ENCODE measurements around the gene P2RY2. TPM values are rescaled to one million over a fixed set of nuclear protein-coding genes. Genes with fewer than 3 reads are reported as not detected.
A peak's percentile ranks its signal among the peaks of the same experiment; 100 is the strongest.

P2RY2 gene
- total and polyA plus RNA-seq, 7 donors, result 18.7 to 90.9 (median 44.2) TPM

DNA sequence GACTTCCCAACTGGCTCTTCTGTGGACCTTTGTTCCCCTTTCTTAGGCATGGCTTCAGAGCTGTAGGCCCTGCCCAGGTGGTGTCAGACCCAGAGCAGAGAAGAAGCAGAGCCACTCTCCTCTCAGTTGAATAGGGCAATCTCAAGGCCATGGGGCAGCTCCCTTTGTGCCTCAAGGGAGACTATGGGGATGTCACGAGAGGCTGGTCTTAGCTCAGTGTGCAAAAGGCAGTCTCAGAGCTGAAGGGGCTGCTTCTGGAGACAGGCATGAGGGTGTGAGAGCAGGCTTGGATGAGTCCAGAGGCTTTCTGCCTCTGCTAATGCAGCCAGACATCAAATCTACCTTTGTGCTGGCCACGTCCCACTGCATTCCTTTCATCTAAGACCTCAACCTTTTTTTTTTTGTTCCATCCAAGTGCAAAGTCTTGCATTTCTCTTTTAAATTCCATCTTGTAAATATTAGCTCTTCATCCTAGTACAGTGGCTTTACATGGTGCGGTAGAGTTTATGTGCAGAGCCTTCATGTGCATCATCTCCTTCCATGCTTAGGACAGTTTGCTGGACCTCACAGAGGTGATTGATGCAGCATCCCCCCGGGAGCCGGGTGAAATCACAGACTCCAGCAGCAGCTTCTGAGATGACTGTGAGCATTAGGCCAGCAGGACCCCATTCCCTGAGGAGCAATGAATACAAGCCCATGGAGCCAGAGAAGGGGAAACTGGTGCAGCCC is 41.8 kb upstream of the P2RY2 start:
- no peak overlapping the region for H3K27ac ChIP-seq
- H3K4me3 ChIP-seq, result no peak overlapping the region
- ATAC-seq (no peak), DNase-seq (peak in 1 of 2 donors; percentile 28)
- no peaks in the 10 kb centered on the region for H3K36me3 ChIP-seq (ENCODE audit: insufficient read depth in 1 of 2, low read depth in 1 of 2)
- no peaks in the 10 kb centered on the region for H3K27me3 ChIP-seq (ENCODE audit: insufficient read depth in 3 of 3, low read length in 2 of 3)
- TF ChIP-seq, protein P1, sequence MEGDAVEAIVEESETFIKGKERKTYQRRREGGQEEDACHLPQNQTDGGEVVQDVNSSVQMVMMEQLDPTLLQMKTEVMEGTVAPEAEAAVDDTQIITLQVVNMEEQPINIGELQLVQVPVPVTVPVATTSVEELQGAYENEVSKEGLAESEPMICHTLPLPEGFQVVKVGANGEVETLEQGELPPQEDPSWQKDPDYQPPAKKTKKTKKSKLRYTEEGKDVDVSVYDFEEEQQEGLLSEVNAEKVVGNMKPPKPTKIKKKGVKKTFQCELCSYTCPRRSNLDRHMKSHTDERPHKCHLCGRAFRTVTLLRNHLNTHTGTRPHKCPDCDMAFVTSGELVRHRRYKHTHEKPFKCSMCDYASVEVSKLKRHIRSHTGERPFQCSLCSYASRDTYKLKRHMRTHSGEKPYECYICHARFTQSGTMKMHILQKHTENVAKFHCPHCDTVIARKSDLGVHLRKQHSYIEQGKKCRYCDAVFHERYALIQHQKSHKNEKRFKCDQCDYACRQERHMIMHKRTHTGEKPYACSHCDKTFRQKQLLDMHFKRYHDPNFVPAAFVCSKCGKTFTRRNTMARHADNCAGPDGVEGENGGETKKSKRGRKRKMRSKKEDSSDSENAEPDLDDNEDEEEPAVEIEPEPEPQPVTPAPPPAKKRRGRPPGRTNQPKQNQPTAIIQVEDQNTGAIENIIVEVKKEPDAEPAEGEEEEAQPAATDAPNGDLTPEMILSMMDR (IDR thresholded peaks at IDR 0.05), result no peak
- H3K9me3 ChIP-seq, result no peaks in the 10 kb centered on the region
- H3K4me1 ChIP-seq, result peaks cover 14% of the 10 kb centered on the region
- WGBS, 3 donors, result 86 to 89% (median 89%) methylated on average over 5 of the region's 5 CpGs
- intact Hi-C loops (cut with DNase I), result loop anchor here (2.0 to 5.0 kb wide), 4 partner anchors 34 to 454 kb away; partner anchors contain the start of gene FCHSD2 (in 1 of the 2)

DNA sequence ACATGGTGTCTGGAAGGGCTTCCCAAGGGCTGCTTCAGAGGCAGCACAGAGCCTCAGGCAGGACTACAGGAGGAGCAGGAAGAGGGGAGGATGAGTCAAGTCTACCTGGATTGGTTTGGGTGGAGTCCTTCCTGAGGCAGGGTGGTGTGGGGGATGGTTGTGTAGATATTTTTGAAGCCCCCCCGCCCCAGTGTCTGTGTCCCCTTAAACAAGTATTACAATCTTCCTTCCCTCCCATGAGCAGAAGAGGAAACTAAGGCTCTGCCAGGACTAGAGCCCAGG is 41.3 kb upstream of the P2RY2 start:
- DNase-seq (no peak), ATAC-seq (no peak)
- H3K4me3 ChIP-seq, result no peak overlapping the region
- no peaks in the 10 kb centered on the region for H3K27me3 ChIP-seq (ENCODE audit: insufficient read depth in 3 of 3, low read length in 2 of 3)
- peaks cover 14% of the 10 kb centered on the region for H3K4me1 ChIP-seq
- H3K36me3 ChIP-seq (ENCODE audit: insufficient read depth in 1 of 2, low read depth in 1 of 2), result no peaks in the 10 kb centered on the region
- no peaks in the 10 kb centered on the region for H3K9me3 ChIP-seq
- 89 to 100% (median 91%) methylated on average over 1 of the region's 1 CpG for WGBS, 3 donors
- peak overlapping the region; percentile 50 for H3K27ac ChIP-seq
- intact Hi-C loops (cut with DNase I), result loop anchor here (2.0 to 5.0 kb wide), 4 partner anchors 35 to 455 kb away; partner anchors contain the start of gene FCHSD2 (in 1 of the 2)
- TF ChIP-seq, protein P1 (IDR thresholded peaks at IDR 0.05), result no peak

GRCh38 chr11:73177380-73177777 is 40.7 kb upstream of the P2RY2 start:
- WGBS, 3 donors, result 20 to 36% (median 24%) methylated on average over 3 of the region's 3 CpGs
- TF ChIP-seq, protein P1 (IDR thresholded peaks at IDR 0.05), result no peak
- H3K27ac ChIP-seq, result peak overlapping the region; percentile 50

GRCh38 chr11:73177778-73178539 is 40.1 kb upstream of the P2RY2 start:
- Histone ChIP-seq H3K4me3 (no peak overlapping the region), H3K27me3 (ENCODE audit: insufficient read depth in 3 of 3, low read length in 2 of 3) (no peaks in the 10 kb centered on the region), H3K4me1 (peaks cover 14% of the 10 kb centered on the region), H3K36me3 (ENCODE audit: insufficient read depth in 1 of 2, low read depth in 1 of 2) (no peaks in the 10 kb centered on the region), H3K27ac (peak overlapping the region; percentile 50), H3K9me3 (no peaks in the 10 kb centered on the region)
- TF ChIP-seq, protein P1 (IDR thresholded peaks at IDR 0.05), result peak; percentile 82
- intact Hi-C loops (cut with DNase I), result loop anchor here (1.0 to 5.0 kb wide), 5 partner anchors 36 to 456 kb away; partner anchors contain the start of gene FCHSD2 (in 1 of the 2)
- 29 to 38% (median 31%) methylated on average over 15 of the region's 15 CpGs for WGBS, 3 donors
- DNase-seq (peak; percentile 79 to 90), ATAC-seq (peak; percentile 72 to 86 (median 84))

More at GRCh38 chr11:73177380-73177777, 40.7 kb upstream of the P2RY2 start:
- intact Hi-C loops (cut with DNase I), result loop anchor here (2.0 to 5.0 kb wide), 4 partner anchors 35 to 455 kb away; partner anchors contain the start of gene FCHSD2 (in 1 of the 2)
- no peaks in the 10 kb centered on the region for H3K9me3 ChIP-seq
- H3K27me3 ChIP-seq (ENCODE audit: insufficient read depth in 3 of 3, low read length in 2 of 3), result no peaks in the 10 kb centered on the region
- H3K36me3 ChIP-seq (ENCODE audit: insufficient read depth in 1 of 2, low read depth in 1 of 2), result no peaks in the 10 kb centered on the region
- peak in 2 of 4 donors; percentile 9 to 18 for ATAC-seq
- DNase-seq, result peak; percentile 39 to 66
- no peak overlapping the region for H3K4me3 ChIP-seq
- H3K4me1 ChIP-seq, result peaks cover 14% of the 10 kb centered on the region

Data from psoas muscle (tissue), 8 donors.